Transverse colon (tissue), 4 donors: ENCODE data around the gene GAB1.

Experiments
- POLR2AphosphoS5 ChIP-seq, 3 donors: sonication (generic); formaldehyde crosslinking; IDR thresholded peaks; one replicate each; pipeline ENCODE4 v1.6.1; 2016; ENCODE audit warnings: antibody characterized with exemption in 3 of 3
- TF ChIP-seq, protein P1 (sequence below), 5 experiments: fragments of 200-600 bp in 3 of 5; fragments of 450-650 bp in 2 of 5; sonication (generic) in 3 of 5; IDR thresholded peaks; 1 replicate in 2 of 5; 2 replicates in 3 of 5; pipeline ENCODE4 v1.5.1; 2016 to 2017; ENCODE audit warnings: antibody characterized with exemption in 5 of 5, inconsistent platforms in 3 of 5, mild to moderate bottlenecking in 2 of 5, moderate library complexity in 1 of 5

DNA sequence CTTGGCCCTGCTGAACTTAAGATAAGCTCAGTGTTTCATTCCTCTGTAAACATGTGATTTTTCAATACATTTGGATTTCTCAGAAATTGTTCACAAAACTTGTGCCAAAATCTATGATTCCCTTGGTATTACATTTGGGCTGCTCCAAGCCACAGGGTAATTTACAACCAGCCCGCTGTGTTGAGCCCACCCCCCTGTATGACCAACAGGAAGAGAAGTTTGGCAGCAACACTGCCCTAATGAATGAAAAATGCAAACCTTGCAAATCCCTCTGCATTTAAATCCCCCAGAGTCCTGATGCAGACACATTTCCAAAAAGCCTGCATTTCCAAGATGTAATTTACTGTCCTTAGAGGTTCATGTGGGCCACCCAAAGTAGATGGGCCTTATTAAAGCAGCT, 34.1 kb upstream of the GAB1 start:
- TF ChIP-seq, protein P1, sequence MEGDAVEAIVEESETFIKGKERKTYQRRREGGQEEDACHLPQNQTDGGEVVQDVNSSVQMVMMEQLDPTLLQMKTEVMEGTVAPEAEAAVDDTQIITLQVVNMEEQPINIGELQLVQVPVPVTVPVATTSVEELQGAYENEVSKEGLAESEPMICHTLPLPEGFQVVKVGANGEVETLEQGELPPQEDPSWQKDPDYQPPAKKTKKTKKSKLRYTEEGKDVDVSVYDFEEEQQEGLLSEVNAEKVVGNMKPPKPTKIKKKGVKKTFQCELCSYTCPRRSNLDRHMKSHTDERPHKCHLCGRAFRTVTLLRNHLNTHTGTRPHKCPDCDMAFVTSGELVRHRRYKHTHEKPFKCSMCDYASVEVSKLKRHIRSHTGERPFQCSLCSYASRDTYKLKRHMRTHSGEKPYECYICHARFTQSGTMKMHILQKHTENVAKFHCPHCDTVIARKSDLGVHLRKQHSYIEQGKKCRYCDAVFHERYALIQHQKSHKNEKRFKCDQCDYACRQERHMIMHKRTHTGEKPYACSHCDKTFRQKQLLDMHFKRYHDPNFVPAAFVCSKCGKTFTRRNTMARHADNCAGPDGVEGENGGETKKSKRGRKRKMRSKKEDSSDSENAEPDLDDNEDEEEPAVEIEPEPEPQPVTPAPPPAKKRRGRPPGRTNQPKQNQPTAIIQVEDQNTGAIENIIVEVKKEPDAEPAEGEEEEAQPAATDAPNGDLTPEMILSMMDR (IDR thresholded peaks at IDR 0.05) = no peak
- no peak for TF ChIP-seq POLR2AphosphoS5 (IDR thresholded peaks at IDR 0.05)
